NCI-H774 (cell line): ENCODE measurements around the gene SPSB4.
"Not testable (repeated sequence)": the region's sequence is repeated elsewhere in the genome, so short reads cannot be mapped to it uniquely, and the experiment has no call there.

Source experiments
- DNase-seq: peaks from one replicate; lab custom pipeline; 2025; lab: John Stamatoyannopoulos, UW

SPSB4 gene

DNA sequence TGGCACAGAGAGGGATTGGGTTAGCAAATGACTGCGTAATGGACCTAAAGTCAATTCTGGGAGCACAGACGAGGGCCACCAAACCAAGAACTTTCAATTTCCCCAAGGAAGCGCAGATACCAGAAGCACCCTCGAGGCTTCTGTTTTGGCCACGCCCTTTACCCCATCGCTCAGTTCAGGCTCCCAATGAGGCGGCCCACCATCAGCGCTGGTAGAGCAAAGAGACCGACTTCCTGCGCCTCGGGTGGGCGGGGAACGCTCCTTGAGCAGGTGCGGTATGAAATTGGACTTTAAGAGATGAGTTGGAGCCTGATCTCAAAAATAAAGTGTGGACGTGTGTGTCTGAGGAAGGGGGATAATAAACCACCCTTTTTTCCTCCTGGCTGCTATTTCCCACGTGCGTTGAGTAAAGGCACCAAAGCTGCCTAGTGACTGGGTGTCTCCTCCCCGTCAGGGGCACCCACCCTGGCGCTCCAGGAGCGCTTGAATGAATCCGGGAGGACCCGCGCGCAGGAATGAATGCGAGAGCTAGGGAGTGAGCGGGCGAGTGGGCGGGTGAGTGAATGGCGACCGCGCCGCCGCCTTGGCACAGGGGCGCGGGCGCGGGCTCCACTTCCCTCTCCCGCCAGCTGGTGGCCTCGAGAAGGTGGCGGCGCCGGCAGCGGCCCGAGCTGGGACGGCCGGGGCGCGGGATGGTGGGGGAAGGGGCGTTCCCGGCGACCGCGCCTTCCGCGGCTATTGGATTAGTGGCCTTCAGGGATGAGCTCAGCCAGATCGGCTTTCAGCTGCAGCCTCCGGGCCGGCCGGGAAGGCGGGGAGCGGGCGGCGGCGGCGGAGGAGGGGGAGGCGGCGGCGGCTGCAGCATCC lies at the start of gene SPSB4:
Gene SPSB4, plus strand, starts transcription at position 772 of the 867 bp plus-strand sequence. CDS start 14,758 bp downstream, outside the sequence.
- DNase-seq = peak; percentile 1

DNA sequence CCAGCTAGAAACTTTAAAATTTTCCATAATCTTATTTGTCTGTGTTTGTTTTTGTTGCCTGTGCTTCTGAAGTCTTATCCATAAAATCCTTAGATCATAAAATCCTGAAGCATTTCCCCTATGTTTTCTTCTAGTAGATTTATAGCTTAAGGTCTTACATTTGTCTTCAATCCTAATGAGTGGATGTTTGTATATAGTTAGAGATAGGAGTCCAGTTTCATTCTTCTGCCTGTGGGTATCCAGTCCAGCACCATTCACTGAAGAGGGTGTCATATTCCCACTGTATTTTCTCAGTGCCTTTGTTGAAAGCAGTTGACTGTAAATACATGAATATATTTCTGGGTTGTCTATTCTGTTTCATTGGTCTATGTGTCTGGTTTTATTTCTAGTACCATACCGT lies 44.8 kb upstream of the SPSB4 start:
- no peak for DNase-seq

DNA sequence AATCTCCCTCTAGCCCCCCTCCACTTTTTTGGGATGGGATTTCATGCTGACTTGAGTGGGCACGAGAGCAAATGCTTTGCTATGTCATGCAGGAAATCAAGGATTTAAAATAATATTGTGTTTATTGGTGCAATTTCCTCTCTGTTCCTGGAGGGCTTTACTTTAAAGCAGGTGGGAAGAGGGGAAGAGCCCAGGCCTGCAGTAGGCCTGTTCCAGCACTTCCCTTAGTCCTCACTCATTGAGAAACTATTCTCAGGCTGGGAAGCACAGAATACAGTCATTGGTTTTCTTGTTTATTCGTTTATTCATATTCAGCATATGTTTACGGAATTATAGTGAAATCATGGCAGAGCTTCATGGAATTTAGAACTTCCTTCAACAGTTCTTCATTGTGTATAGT lies 41.7 kb upstream of the SPSB4 start:
- DNase-seq = no peak

DNA sequence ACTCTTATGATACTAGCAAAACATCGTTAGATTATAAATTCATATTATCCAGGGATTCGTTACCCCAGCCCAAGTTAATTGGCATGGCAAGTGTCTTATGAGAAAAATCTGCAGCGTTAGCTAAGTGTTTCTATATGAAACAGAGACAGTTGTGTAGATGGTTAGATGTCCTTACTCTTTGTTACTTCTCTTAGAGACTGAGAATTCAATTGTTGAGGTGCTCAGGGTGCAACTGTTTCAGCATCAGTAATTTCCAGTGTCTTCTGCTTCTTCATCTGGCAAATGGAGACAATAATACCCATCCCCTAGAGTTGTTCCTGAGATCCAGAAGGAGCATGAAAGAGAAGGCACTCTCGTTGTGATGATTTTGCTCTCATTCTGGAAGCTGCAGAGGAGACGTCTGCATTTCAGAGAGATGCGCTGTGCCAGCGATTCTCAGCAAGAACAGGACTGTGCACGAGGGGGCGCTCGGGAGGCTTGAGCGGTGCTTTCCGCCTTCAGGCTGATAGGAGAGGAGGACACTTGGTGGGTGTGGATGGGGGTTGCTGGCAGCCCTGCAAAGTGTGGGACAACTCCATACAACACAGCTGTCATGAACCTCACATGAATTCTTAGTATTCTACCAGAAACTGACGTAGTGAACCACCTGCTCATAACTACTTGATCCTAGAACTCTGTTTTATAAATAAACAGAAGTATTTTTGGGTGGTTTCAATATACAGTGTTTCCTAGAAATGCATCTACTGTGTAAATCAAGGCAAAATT lies 39.7 kb upstream of the SPSB4 start:
- peak; percentile 54 for DNase-seq

DNA sequence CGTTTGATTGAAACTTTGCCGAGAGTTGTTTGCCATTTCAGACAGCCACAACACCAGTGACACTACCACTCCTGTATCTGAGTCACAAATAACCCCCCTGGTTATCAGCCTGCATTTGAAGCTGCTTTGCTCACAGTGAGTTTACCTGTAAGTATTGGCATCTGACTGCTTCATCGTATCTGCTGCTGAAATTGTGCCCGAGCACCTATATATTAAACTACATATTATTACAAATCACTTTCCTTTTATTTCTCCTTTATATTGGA lies 39.2 kb upstream of the SPSB4 start:
- no peak for DNase-seq

DNA sequence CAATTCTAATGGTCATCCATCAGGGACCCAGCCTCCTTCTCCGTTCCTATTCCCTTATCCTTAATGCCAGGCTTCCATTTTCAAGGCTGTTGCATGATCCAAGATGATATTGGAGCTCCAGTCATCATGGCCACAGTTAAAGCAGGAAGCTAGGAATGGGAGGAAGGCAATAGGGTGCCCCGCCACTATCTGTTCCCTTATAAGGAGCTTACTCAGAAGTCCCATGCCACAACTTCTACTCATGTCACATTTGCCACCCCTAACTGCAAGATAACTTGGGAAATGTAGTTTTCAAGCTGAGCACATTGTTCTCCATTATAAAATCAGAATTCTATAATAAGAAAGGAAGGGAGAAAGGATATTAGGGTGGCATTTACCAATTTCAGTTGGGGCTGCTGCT lies 38.6 kb upstream of the SPSB4 start:
- DNase-seq = no peak

DNA sequence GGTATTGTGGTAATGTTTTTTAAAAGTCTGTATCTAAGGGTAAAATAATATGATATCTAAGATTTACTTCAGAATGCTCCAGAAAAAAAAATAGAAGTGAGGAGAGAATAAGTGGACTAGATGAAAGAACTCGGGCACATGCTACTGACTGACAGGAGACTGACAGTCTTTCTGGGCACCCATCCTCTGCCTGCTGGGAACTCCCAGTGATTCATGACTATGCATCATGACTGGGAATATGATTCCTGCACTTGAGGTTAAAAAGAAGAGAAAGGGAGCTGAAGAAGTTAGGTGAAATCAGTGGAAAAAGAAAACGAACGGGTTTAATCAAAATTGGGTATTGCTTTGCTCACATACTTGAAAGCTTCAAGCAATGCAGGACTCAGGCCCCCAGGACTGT lies 35.7 kb upstream of the SPSB4 start:
- DNase-seq = no peak

DNA sequence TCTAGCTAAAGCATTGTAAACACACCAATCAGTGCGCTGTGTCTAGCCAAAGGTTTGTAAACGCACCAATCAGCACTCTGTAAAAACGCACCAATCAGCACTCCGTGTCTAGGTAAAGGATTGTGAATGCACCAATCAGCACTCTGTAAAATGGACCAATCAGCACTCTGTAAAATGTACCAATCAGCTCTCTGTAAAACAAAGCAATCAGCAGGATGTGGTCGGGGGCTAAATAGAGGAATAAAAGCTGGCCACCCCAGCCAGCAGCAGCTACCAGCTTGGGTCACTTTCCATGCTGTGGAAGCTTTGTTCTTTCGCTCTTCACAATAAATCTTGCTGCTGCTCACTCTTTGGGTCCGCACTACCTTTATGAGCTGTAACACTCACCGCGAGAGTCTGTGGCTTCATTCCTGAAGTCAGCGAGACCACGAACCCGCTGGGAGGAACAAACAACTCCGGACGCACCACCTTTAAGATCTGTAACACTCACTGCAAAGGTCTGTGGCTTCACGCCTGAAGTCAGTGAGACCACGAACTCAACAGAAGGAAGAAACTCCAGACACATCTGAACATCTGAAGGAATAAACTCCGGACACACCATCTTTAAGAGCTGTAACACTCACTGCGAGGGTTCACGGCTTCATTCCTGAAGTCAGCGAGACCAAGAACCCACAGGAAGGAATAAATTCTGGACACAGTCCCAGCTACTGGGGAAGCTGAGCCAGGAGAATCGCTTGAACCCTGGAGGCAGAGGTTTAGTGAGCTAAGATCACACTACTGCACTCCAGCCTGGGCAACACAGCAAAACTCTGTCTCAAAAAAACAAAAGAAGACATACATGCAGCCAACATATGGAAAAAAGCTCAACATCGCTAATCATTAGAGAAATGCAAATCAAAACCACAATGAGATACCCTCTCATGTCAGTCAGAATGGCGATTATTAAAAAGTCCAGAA lies 33.5 kb upstream of the SPSB4 start:
- not testable (repeated sequence) for DNase-seq

DNA sequence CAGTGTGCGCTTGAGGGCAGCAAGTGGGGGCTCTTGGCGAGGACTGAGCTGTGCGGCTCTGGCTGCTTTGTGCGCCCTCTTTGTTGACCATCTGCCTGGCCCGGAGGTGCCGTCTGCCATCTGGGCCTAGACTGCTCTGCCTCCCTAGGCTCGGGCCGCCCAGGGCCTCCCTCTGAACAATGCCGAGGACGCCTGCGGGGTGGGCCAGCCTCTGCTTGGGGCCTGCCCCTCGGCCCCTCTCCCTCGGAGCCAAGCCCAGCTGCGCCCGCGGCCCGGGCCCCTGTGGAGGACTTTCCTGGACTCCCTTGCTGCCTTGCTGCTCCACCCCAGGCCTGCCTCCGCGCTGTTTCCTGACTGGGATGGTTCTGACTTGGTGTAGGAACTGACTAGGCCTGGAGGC lies 31.9 kb upstream of the SPSB4 start:
- DNase-seq = no peak

DNA sequence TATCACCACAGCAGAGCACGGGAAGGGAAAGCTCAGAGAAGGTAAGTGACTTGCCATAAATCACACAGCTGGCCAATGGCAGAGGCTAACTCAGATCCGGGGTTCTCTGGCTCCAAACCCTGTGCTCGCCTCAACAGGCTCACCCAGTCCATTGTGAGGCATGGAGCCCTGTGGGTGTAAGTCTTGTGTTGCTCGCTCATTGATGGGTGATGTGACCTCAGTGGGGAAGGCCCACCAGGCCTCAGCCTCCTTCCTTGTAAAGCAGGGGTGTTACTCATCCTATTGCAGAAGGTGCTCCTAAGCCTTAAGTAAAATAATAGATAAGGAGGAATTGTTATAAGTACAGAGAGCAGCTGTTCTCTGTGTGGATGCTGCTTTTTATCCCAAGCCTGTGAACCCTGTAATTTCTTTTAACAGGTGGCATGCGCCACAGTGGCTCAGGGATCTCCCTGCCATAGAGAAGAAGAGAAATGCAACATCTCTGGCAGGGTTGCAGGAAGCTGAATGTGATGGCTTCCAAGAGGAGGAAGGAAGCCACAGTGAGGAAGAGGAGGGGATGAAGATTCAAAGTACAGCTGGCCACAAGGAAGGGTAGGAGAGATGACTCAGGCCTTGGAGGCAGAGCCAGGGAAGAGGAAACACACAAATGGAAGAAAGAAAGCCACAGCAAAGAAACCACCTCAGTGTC lies 30.9 kb upstream of the SPSB4 start:
- no peak for DNase-seq

DNA sequence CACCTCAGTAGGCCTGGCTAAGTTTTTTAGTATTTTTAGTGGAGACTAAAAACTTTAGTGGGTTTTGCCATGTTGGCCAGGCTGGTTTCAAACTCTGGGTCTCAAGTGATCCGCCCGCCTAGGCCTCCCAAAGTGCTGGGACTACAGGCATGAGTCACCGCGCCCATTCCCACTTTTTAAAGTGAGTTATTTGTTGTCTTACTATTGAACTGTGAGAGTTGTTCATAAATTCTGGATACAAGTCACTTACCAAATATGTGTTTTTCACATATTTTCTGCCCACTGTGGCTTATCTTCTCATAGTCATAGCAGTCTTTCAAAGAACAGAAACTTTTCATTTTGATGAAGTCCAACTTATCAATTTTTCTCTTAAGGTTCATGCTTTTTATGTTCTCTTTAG lies 29.9 kb upstream of the SPSB4 start:
- DNase-seq = no peak

DNA sequence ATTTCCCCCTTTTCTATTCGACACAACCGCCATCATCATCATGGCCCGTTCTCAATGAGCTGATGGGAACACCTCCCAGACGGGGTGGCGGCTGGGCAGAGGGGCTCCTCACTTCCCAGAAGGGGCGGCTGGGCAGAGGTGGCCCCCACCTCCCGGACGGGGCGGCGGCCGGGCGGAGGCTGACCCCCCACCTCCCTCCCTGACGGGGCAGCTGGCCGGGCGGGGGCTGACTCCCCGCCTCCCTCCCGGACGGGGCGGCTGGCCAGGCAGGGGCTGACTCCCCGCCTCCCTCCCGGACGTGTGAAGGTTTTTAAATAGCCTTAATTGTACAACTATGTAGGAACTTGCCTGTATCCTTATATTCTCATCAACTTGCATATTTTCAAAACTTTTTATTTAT lies 20.9 kb upstream of the SPSB4 start:
- no peak for DNase-seq

DNA sequence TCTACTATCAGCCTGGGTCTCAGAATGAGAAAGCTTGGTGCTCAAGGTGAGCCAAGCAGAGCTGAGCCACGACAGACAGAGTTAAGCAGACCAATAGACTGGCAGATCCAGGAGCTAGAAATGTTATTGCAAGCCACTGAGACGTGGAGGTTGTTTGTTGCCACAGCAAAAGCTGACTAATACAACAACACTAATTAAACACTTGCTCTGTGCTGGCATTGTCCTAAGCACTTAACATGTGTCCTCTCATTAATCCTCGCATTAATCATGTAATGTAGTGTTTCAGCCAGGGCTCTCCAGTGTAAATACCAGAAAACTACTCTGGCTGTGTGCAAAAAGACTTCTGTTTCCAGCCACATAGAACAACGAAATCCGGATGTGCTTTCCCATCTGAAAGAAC lies 11.6 kb upstream of the SPSB4 start:
- DNase-seq = peak; percentile 77

DNA sequence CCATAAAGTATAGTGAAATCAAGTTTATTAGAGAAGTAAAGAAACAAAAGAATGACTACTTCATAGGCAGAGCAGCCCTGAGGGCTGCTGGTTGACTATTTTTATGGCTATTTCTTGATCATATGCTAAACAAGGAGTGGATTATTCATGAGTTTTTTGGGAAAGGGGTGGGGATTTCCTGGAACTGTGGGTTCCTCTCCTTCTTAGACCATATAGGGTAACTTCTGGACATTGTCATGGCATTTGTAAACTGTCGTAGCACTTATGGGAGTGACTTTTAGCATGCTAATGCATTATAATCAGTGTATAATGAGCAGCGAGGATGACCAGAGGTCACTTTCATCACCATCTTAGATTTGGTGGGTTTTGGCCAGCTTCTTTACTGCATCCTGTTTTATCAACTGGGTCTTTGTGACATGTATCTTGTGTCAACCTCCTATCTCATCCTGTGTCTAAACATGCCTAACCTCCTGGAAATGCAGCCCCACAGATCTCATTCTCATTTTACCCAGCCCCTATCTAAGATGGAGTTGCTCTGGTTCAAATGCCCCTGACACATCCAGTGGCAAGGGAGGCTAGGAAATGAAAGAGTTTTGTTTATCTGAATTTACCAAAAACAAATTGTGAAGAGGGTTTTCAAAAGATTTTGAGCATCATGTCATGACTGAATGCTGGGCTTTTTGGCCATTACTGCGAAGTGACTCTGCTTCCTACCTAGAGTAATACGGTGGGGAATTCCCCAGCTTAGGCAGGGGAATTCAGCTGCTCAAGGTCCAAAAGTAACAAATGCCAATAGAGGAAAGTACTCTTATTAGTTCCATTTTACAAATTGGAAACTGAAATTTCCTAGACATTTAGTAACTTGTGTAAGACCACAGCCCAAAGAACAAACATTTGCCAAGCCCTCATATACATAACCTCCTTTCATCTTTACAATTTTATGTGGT lies 6.2 kb upstream of the SPSB4 start:
- no peak for DNase-seq

DNA sequence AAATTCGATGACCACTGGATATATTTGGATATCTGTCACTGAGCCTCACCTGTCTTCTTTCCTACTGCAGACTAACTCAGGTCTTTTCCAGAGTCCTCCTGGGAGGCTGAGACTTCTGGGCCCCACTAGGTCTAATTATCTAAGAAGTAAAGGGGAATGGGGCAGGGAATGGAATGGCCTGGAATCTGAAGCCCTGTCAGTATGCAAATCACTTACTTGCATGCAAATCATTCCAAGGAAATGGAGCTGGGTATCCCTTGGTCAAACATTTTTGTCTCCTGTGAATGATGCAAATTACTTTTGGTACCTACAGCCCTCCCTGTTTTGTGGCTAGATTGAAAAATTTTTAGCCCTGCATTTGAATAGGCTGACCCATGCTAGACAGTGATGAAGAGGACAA lies 5.3 kb upstream of the SPSB4 start:
- DNase-seq = no peak

DNA sequence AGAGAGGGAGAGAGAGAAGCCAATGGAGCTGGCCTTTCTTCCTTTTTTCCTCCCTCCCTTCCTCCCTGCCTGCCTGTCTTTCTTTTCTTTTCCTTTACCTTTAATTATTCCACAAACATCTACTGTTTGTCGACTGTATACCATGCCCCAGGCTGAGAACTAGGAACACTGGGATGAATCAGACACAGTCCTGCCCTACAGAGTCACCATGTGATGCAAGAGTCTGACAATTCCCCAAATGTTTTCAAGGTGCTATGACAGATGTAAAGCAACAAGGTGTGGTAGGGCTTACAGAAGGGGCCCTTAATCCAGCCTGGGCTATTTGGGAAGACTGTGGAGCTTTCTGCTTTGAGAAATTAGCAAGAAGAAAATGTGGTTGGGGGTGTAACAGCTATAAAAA lies 4.0 kb upstream of the SPSB4 start:
- no peak for DNase-seq

DNA sequence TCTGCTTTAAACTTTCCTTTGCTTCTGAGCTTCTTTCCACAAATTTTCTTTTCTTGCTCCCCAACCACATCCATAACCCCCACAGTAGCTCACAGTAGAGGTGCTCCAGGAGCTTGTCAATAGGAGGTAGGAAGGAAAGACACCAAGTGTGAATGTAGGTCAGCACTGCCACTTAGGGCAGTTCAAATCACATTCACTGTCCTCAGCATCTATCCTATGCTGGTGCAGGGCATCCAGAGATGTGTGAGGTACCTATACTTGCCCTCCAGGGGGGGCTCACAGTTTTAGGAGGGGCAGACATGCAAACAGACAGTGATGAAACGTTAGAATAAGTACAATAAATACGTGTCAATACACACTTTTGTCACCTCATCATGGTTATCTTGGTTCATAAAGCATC lies 1.5 kb upstream of the SPSB4 start:
- no peak for DNase-seq

DNA sequence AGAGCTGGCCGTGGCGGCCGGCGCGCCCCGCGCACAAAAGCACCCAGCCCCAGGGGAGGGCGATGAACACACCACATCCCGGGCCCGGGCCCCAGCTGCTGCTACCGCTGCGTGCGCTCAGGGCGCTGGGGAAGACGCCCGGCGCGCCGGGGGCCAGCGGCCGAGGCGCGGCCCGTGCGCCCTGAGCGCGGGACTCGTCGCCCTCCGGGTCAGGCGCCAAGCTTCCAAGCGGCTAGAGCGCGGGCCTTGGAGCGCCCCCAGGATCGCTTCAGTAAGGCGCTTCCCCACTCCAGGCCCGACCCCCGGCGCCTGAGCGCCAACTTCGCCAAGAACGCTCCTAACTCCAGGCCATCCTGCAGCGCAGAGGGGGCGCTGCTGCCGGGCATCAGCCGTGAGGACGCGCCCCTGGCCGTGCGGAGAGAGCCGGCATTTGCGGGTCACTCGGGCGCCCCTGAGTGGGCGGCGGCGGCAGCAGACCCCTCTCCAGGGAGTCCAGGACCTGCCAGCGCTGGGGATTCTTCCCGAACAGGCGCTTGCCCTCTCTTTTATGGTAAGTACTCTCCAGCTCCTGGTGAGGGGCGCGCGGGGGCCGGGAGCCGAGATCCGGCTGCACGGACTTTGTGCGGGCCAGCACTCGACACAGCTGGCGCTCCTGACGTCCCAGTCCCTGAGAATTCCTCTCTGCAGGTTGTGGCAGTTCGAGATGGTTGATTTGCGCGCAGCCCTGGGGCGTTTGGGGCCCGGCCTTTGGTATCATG lies 475 bp downstream of the SPSB4 start:
- no peak for DNase-seq

DNA sequence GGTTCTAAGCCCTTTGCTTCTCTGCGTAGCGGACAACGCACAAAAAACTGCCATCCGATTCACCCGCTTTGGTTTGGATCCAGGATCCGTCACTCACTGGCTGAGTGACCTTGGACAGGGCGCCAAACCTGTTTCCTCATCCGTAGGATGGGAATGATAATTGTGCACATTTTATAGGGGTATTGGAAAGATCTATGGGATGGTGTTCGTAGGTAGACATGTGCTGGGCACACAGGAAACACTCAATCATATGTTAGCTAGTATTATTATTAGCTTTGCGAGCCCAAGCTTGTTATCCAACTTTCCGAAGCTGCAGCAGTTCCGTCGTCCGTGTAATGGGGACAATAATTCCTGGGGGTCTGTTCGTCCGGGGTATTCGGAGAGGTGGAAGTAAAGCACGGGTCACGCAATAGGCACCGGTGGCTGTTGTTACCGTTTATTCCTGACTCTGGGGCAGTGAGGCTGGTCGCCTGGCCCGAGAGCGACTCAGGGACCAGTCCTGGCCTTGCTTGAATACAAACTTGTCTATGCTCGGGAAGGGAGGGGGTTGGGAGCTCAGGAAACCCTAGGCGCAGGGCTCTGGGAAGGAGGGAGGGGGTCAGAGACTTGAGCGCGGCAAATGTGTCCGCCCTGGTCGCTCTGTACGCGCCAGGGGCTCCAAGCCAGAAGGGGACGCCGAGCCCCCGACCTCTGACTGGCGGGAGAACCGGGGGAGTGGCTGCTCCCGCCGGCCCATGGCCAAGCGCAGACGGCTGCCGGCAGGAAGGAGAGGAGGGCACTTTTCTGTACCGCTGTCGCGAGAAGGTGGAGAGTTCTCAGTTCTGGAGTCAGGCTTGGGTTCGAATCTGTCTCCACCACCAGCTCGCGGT lies 1.3 kb downstream of the SPSB4 start:
- no peak for DNase-seq
